Activated CD4-positive, CD25-positive, alpha-beta regulatory T cell treated with anti-CD3 and anti-CD28 coated beads, Interleukin-2, amount 50 U/mL, for 16 hours (primary cell): Measurements from ENCODE around the gene EPS15.
"Not testable (repeated sequence)": the region's sequence is repeated elsewhere in the genome, so short reads cannot be mapped to it uniquely, and the experiment has no call there.

Experiments
- DNase-seq: peaks from one replicate; pipeline ENCODE4 v3.0.0-alpha.2; 2020; ENCODE audit warnings: low read depth, low spot score

EPS15 gene

GRCh38 chr1:51519048-51519864, at the start of gene EPS15:
Gene EPS15, minus strand, starts transcription at chr1:51519266. Its CDS starts 35 bp downstream, at chr1:51519231.
- peak; percentile 68 for DNase-seq

- DNase-seq = no peak
Observed at GRCh38 chr1:51568231-51568935, 49.3 kb upstream of the EPS15 start.

DNA sequence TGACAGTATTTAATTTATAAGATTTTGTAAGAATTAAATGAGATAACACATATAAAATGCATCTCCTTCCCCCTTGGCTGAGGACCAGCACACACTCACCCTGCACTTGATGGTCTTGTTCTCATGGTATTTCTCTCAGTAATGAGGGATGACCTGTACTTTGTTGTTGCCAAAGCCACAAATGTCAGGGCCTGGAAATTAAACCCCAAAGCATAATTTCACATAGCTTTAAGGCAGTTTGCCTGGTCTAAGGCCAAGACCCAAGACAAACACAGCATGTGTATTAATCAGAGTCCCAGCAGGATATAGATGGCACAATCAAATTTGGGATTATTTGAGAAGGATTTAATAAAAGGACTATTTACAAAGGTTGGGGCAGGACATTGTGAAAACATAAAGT, 48.6 kb upstream of the EPS15 start:
- no peak for DNase-seq

GRCh38 chr1:51566260-51566659, 47.2 kb upstream of the EPS15 start:
- no peak for DNase-seq

- no peak for DNase-seq
Observed at GRCh38 chr1:51565009-51565408, 45.9 kb upstream of the EPS15 start.

DNA sequence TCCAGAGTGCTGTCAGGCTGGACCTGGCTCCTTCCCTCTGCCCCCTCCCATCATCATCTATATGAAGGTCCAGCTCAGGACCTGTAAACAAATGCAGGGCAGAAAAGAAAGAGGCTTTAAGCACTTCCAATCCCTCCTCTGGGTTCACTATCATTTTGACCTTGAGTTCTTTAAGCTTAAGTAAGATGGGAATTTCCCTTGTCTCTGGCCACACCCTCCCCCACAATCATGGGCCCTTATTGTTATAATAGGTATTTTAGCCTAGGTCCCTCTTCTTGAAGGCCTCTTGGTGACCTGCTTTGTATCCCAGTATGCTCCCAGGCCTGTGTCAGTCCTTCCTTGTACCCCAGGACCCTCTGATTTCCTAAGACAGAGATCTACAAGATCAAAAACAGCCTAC, 45.1 kb upstream of the EPS15 start:
- DNase-seq = no peak

GRCh38 chr1:51561702-51562101, 42.6 kb upstream of the EPS15 start:
- DNase-seq = no peak

DNA sequence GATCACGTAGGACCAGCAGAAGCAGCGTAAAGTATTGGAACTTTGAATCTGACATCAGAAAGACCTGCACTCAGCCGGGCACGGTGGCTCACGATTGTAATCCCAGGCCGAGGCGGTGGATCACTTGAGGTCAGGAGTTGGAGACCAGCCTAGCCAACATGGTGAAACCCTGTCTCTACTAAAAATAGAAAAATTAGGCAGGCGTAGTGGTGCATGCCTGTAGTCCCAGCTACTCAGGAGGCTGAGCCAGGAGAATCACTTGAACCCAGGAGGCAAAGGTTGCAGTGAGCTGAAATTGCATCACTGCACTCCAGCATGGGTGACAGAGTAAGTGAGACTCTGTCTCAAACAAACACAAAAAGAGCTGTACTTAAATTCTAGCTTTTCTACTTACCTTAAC, 41.8 kb upstream of the EPS15 start:
- DNase-seq = not testable (repeated sequence)

DNA sequence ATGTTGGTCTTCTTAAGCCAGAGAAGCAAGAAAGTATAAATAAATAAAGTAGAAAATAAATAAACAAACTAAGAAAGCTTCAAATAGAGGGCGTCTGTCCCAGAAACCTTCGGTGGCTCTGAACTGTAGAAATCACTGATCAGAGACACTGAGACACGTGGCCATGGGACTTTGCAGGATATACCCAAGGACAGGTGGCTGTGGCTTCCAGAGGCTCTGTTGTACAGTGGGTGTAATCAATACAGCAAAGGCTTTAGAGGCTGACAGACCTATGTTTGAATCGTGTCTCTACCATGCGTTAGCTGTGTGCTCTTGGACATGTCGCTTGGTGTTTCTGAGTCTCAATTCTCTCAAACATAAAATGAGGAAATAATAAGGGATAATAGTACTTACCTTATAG, 41.0 kb upstream of the EPS15 start:
- DNase-seq = no peak

GRCh38 chr1:51559501-51559900, 40.4 kb upstream of the EPS15 start:
- no peak for DNase-seq

GRCh38 chr1:51559064-51559500, 40.0 kb upstream of the EPS15 start:
- no peak for DNase-seq

GRCh38 chr1:51558375-51558924, 39.4 kb upstream of the EPS15 start:
- no peak for DNase-seq

DNA sequence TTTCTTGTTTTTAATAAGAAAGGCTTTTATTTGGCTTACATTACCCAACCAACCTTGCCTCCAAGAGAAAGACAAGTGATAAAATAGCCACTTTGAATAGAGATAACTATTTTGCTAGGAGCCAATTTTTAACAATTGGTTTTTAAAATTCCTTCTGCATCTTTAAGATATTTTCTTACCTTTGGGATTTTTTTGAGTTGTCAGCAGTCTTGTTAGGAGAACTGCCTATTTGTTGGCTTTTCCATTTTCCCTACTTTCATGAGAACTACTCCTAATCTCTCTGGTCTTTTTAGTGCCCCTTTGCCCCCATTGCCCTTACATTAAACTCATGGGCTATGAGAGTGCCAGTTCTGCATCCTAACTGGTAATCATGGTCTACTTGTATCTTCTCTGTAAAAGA, 38.1 kb upstream of the EPS15 start:
- DNase-seq = no peak

DNA sequence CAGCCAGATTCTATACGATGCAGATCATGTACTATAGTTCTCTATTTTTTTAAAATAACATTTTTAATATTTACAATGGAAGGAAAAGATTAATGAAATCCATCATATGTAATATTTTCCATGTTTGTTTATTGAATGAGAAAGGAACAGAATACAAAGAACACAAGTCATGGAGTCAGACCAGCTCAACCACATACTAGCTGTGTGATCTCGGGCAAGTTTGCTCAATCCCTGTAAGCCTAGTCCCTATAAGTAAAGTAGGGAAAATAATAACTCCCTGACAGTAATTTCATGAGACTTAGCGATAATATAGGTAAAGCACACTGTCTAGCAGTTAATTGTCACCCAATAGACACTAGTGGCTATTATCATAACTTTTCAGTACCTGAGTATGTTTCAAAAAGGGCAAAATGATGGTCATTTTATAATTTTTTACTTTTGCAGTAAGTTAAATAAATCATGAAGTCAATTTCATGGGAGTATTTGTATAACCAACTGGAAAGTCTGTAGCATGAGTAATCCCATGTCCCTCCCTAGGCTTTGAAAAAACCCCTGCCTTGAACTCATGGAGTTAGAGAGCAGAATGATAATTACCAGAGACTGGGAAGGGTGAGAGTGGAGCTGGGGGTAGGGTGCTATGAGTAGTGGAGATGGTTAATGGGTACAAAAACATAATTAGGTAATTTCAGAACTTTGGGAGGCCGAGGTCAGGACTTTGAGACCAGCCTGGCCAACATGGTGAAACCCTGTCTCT, 37.0 kb upstream of the EPS15 start:
- no peak for DNase-seq

GRCh38 chr1:51553911-51554310, 34.8 kb upstream of the EPS15 start:
- DNase-seq = no peak

- no peak for DNase-seq
Observed at GRCh38 chr1:51552929-51553807, 34.1 kb upstream of the EPS15 start.

DNA sequence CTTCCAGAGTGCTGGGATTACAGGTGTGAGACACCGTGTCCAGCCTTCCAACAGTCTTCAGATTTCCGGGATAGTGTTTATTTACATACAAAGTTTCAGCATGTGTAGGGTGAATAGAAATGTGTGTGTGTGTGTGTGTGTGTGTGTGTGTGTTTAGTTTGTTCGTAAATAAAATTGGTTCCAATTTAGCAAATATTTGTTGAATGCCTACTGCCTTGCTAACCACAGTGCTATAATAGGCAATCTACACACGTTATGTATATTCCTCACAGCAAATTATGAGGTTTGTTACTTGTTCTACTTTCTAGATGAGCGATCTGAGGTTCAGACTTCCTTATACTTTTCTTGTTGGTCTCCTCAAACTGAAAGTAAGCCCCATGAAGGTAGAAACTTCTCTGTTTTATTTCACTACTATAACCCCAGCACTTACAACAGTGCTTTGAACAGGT, 32.8 kb upstream of the EPS15 start:
- DNase-seq = no peak

GRCh38 chr1:51551081-51551480, 32.0 kb upstream of the EPS15 start:
- DNase-seq = no peak

GRCh38 chr1:51549901-51550300, 30.8 kb upstream of the EPS15 start:
- no peak for DNase-seq

- no peak for DNase-seq
Observed at GRCh38 chr1:51549016-51549619, 30.1 kb upstream of the EPS15 start.

DNA sequence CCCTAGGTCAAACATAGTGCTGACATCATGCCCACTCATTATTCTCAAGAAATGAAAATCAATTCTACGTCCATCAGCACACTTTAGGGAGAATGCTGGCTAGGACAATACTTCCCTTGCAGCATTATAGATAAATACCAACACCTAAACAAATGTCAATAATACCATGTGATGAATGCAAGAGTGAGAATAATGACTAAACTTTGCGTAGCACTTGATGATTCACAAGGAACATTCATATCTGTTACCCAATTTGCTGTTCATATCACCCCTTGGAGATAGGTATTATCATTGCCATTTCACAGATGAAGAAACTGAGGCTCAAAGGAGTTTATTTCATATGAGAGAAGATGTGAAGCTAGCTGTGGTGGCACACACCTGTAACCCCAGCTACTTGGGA, 24.8 kb upstream of the EPS15 start:
- no peak for DNase-seq
